Measurements from ENCODE around the gene UNC93B1.

UNC93B1 gene

GRCh38 chr11:68051191-68052136 lies 47.6 kb upstream of the UNC93B1 start:
- H3K27ac ChIP-seq (replicated peaks; ENCODE audit: low read length): no peak overlapping the region
- no peaks in the 10 kb centered on the region for H3K27me3 ChIP-seq (ENCODE audit: control insufficient read depth in 3 of 3, insufficient read depth in 3 of 3, low read depth in 1 of 3, low read length in 3 of 3)
- H3K14ac ChIP-seq (ENCODE audit: low read length): no peak overlapping the region
- no peak overlapping the region for H2BK15ac ChIP-seq (ENCODE audit: low read length)
- no peak overlapping the region for H2BK5ac ChIP-seq (ENCODE audit: low read length)
- peaks cover 0 to 3% of the 10 kb centered on the region in 2 donors for H3K4me1 ChIP-seq (ENCODE audit: control insufficient read depth in 2 of 2, insufficient read depth in 1 of 2, low read depth in 1 of 2, low read length in 2 of 2)
- peaks cover 2% of the 10 kb centered on the region for H3K79me1 ChIP-seq (ENCODE audit: low read depth, low read length)
- H3K4ac ChIP-seq (ENCODE audit: low read length): no peak overlapping the region
- H3K36me3 ChIP-seq (replicated peaks in 1 of 2; ENCODE audit: control insufficient read depth in 2 of 2, insufficient read depth in 2 of 2, low read length in 2 of 2): no peaks in the 10 kb centered on the region
- DNase-seq (ENCODE audit: low spot score): no peak
- peaks cover 0 to 2% of the 10 kb centered on the region in 2 donors for H3K9me3 ChIP-seq (replicated peaks in 1 of 2; ENCODE audit: control insufficient read depth in 2 of 2, insufficient read depth in 1 of 2, low read depth in 1 of 2, low read length in 2 of 2)
- H2BK12ac ChIP-seq (ENCODE audit: low read length): no peak overlapping the region
- no peak overlapping the region for H3K9ac ChIP-seq (ENCODE audit: low read depth, low read length, poor library complexity)
- no CpG with 5 or more reads among the region's 14 CpGs for WGBS, 2 donors (ENCODE audit: extremely low coverage in 2 of 2, insufficient read length in 2 of 2, insufficient replicate concordance in 1 of 2)
- H3K23ac ChIP-seq (ENCODE audit: low read depth, low read length, poor library complexity): no peak overlapping the region
- H3K4me2 ChIP-seq (ENCODE audit: insufficient read depth, low read length, poor library complexity, severe bottlenecking): no peak overlapping the region
- H4K8ac ChIP-seq (ENCODE audit: low read depth, low read length): no peak overlapping the region
- H4K91ac ChIP-seq (ENCODE audit: low read depth, low read length, poor library complexity): no peak overlapping the region
- H2AK5ac ChIP-seq (ENCODE audit: low read depth, low read length): no peak overlapping the region
- H2BK120ac ChIP-seq (ENCODE audit: low read depth, low read length): no peak overlapping the region
- H3K4me3 ChIP-seq (ENCODE audit: low read length in 2 of 2): no peak overlapping the region
- H3K18ac ChIP-seq (ENCODE audit: low read length): peak overlapping the region; percentile 5
- H2AFZ ChIP-seq (ENCODE audit: low read length): no peak overlapping the region

GRCh38 chr11:68050371-68050841 lies 46.5 kb upstream of the UNC93B1 start:
- no CpG with 5 or more reads among the region's 18 CpGs for WGBS, 2 donors (ENCODE audit: extremely low coverage in 2 of 2, insufficient read length in 2 of 2, insufficient replicate concordance in 1 of 2)
- H3K14ac ChIP-seq (ENCODE audit: low read length): peak overlapping the region; percentile 76

GRCh38 chr11:68049509-68050370 lies 45.8 kb upstream of the UNC93B1 start:
- peaks cover 0 to 3% of the 10 kb centered on the region in 2 donors for H3K4me1 ChIP-seq (ENCODE audit: control insufficient read depth in 2 of 2, insufficient read depth in 1 of 2, low read depth in 1 of 2, low read length in 2 of 2)
- H2BK120ac ChIP-seq (ENCODE audit: low read depth, low read length): no peak overlapping the region
- peaks cover 0 to 2% of the 10 kb centered on the region in 2 donors for H3K9me3 ChIP-seq (replicated peaks in 1 of 2; ENCODE audit: control insufficient read depth in 2 of 2, insufficient read depth in 1 of 2, low read depth in 1 of 2, low read length in 2 of 2)
- WGBS, 2 donors (ENCODE audit: extremely low coverage in 2 of 2, insufficient read length in 2 of 2, insufficient replicate concordance in 1 of 2): no CpG with 5 or more reads among the region's 40 CpGs
- no peak overlapping the region for H2AFZ ChIP-seq (ENCODE audit: low read length)
- H3K14ac ChIP-seq (ENCODE audit: low read length): peak overlapping the region; percentile 76
- H3K4me2 ChIP-seq (ENCODE audit: insufficient read depth, low read length, poor library complexity, severe bottlenecking): no peak overlapping the region
- peak overlapping the region; percentile 74 for H3K18ac ChIP-seq (ENCODE audit: low read length)
- no peaks in the 10 kb centered on the region for H3K36me3 ChIP-seq (replicated peaks in 1 of 2; ENCODE audit: control insufficient read depth in 2 of 2, insufficient read depth in 2 of 2, low read length in 2 of 2)
- H3K27me3 ChIP-seq (ENCODE audit: control insufficient read depth in 3 of 3, insufficient read depth in 3 of 3, low read depth in 1 of 3, low read length in 3 of 3): no peaks in the 10 kb centered on the region
- H3K9ac ChIP-seq (ENCODE audit: low read depth, low read length, poor library complexity): peak overlapping the region; percentile 63
- no peak overlapping the region for H3K4me3 ChIP-seq (ENCODE audit: low read length in 2 of 2)
- H2BK12ac ChIP-seq (ENCODE audit: low read length): peak overlapping the region; percentile 9
- H3K27ac ChIP-seq (replicated peaks; ENCODE audit: low read length): no peak overlapping the region
- no peak overlapping the region for H2BK15ac ChIP-seq (ENCODE audit: low read length)
- H3K79me1 ChIP-seq (ENCODE audit: low read depth, low read length): peaks cover 2% of the 10 kb centered on the region
- no peak overlapping the region for H3K4ac ChIP-seq (ENCODE audit: low read length)
- peak overlapping the region; percentile 44 for H3K23ac ChIP-seq (ENCODE audit: low read depth, low read length, poor library complexity)
- peak overlapping the region; percentile 78 for H2AK5ac ChIP-seq (ENCODE audit: low read depth, low read length)
- no peak for DNase-seq (ENCODE audit: low spot score)
- peak overlapping the region; percentile 86 for H4K8ac ChIP-seq (ENCODE audit: low read depth, low read length)
- peak overlapping the region; percentile 53 for H2BK5ac ChIP-seq (ENCODE audit: low read length)
- no peak overlapping the region for H4K91ac ChIP-seq (ENCODE audit: low read depth, low read length, poor library complexity)

More at GRCh38 chr11:68050371-68050841, 46.5 kb upstream of the UNC93B1 start:
- Histone ChIP-seq H2AK5ac (ENCODE audit: low read depth, low read length) (peak overlapping the region; percentile 78), H2BK120ac (ENCODE audit: low read depth, low read length) (no peak overlapping the region), H3K18ac (ENCODE audit: low read length) (peak overlapping the region; percentile 74), H2BK5ac (ENCODE audit: low read length) (peak overlapping the region; percentile 50), H3K79me1 (ENCODE audit: low read depth, low read length) (peaks cover 2% of the 10 kb centered on the region), H3K27me3 (ENCODE audit: control insufficient read depth in 3 of 3, insufficient read depth in 3 of 3, low read depth in 1 of 3, low read length in 3 of 3) (no peaks in the 10 kb centered on the region), H3K4ac (ENCODE audit: low read length) (no peak overlapping the region), H3K4me1 (ENCODE audit: control insufficient read depth in 2 of 2, insufficient read depth in 1 of 2, low read depth in 1 of 2, low read length in 2 of 2) (peaks cover 0 to 3% of the 10 kb centered on the region in 2 donors), H3K4me2 (ENCODE audit: insufficient read depth, low read length, poor library complexity, severe bottlenecking) (no peak overlapping the region), H2BK12ac (ENCODE audit: low read length) (peak overlapping the region; percentile 67), H2BK15ac (ENCODE audit: low read length) (no peak overlapping the region), H4K8ac (ENCODE audit: low read depth, low read length) (peak overlapping the region; percentile 31), H3K27ac (replicated peaks; ENCODE audit: low read length) (no peak overlapping the region), H3K36me3 (replicated peaks in 1 of 2; ENCODE audit: control insufficient read depth in 2 of 2, insufficient read depth in 2 of 2, low read length in 2 of 2) (no peaks in the 10 kb centered on the region), H2AFZ (ENCODE audit: low read length) (no peak overlapping the region), H3K9ac (ENCODE audit: low read depth, low read length, poor library complexity) (peak overlapping the region; percentile 55), H3K23ac (ENCODE audit: low read depth, low read length, poor library complexity) (peak overlapping the region; percentile 44), H3K9me3 (replicated peaks in 1 of 2; ENCODE audit: control insufficient read depth in 2 of 2, insufficient read depth in 1 of 2, low read depth in 1 of 2, low read length in 2 of 2) (peaks cover 0 to 2% of the 10 kb centered on the region in 2 donors), H3K4me3 (ENCODE audit: low read length in 2 of 2) (no peak overlapping the region), H4K91ac (ENCODE audit: low read depth, low read length, poor library complexity) (no peak overlapping the region)
- DNase-seq (ENCODE audit: low spot score): no peak
